HG02938 (cell line): Measurements from ENCODE around the gene ADD1.
"Not testable (repeated sequence)": the region's sequence is repeated elsewhere in the genome, so short reads cannot be mapped to it uniquely, and the experiment has no call there.

Experiments used
- ATAC-seq: cut with Tn5 transposase; IDR thresholded peaks from one replicate; pipeline ENCODE4 v1.9.1; 2021; ENCODE audit warnings: mild to moderate bottlenecking, moderate library complexity; ENCODE audit not compliant: unreplicated experiment

ADD1 gene

GRCh38 chr4:2915789-2916188, 72.1 kb downstream of the ADD1 start:
- no peak for ATAC-seq

- ATAC-seq = not testable (repeated sequence)
These were observed 73.1 kb downstream of the ADD1 start for GRCh38 chr4:2916696-2917095.

DNA sequence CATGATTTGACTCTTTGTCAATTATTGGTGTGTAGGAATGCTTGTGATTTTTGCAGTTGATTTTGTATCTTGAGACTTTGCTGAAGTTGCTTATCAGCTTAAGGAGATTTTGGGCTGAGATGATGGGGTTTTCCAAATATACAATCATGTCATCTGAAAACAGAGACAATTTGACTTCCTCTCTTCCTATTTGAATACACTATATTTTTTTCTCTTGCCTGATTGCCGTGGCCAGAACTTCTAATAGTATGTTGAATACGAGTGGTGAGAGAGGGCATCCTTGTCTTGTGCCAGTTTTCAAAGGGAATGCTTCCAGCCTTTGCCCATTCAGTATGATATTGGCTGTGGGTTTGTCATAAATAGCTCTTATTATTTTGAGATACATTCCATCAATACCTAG, 74.7 kb downstream of the ADD1 start:
- not testable (repeated sequence) for ATAC-seq

DNA sequence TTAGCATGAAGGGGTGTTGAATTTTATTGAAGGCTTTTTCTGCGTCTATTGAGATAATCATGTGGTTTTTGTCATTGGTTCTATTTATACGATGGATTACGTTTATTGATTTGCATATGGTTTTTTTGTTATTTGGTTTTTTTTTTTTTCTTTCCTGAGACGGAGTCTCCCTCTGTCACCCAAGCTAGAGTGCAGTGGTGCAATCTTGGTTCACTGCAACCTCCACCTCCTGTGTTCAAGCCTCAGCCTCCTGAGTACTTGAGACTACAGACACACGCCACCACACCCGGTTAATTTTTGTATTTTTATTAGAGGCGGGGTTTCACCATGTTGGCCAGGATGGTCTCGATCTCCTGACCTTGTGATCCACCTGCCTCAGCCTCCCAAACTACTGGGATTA, 75.1 kb downstream of the ADD1 start:
- ATAC-seq = not testable (repeated sequence)

DNA sequence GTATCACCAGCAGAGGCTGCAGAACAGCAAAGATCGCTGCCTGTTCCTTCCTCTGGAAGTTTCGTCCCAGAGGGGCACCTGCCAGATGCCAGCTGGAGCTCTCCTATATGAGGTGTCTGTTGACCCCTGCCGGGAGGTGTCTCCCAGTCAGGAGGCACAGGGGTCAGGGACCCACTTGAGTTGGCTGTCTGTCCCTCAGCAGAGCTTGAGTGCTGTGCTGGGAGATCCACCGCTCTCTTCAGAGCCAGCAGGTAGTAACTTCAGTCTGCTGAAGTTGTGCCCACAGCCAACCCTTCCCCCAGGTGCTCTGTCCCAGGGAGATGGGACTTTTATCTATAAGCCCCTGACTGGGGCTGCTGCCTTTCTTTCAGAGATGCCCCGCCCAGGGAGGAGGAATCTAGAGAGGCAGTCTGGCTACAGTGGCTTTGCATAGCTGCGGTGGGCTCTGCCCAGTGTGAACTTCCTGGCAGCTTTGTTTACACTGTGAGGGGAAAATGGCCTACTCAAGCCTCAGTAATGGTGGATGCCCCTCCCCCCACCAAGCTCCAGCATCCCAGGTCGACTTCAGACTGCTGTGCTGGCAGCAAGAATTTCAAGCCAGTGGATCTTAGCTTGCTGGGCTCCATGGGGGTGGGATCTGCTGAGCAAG, 78.9 kb downstream of the ADD1 start:
- not testable (repeated sequence) for ATAC-seq

GRCh38 chr4:2923141-2923551, 79.5 kb downstream of the ADD1 start:
- no peak for ATAC-seq

DNA sequence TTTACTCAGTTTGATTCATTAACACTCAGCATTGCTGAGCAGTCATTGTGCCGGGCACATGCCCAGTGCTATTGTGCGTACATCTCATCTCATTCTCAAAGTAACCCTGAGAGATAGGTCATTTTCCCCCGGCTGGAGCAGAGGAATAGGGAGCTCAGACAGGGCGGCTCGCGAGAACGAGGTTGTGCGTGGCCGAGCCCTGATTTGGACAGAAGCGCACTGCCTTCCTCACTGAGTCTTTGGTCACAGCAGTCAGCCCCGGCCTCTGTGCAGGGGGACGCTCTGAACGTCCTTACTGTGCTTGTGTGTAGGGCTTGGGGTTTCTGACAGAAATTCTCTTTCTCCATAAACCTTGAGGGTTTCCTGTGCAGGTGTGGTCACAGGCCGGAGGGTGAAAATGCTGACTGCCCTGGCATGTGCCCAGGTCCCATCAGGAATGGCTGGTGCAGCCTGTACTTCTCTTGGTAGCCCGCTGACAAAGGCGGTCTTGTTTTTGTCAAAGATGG, 80.1 kb downstream of the ADD1 start:
- no peak for ATAC-seq

- ATAC-seq = no peak
These were observed 80.6 kb downstream of the ADD1 start for GRCh38 chr4:2924286-2924685.

DNA sequence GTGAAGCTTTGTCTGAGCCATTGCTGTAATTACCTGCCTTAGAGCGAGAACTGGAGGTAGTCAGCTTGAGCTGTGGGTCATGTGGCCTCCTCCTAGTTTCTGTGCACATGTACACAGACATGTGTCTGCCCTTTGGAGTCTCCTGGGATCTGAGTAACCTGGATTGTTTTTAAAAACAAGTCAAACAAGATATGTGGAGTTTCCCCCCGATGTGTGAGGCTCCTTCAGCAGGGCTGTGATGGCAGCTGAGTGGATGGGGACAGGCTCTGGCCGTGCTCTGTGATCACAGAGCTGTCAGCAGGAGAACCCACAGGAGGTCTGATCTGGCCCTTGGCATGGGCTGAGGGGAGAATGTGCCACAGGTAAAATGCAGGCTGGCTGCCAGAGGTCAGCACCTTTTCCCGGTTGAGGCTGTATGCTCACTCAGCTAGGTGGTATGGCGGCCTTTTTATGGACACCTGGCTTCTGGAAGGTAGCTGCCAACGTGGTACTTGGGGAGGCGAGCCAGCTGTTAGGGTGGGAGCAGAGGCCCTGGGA, 81.2 kb downstream of the ADD1 start:
- no peak for ATAC-seq

GRCh38 chr4:2925496-2925895, 81.9 kb downstream of the ADD1 start:
- no peak for ATAC-seq

- ATAC-seq = no peak
These were observed 82.6 kb downstream of the ADD1 start for GRCh38 chr4:2925931-2926860.

DNA sequence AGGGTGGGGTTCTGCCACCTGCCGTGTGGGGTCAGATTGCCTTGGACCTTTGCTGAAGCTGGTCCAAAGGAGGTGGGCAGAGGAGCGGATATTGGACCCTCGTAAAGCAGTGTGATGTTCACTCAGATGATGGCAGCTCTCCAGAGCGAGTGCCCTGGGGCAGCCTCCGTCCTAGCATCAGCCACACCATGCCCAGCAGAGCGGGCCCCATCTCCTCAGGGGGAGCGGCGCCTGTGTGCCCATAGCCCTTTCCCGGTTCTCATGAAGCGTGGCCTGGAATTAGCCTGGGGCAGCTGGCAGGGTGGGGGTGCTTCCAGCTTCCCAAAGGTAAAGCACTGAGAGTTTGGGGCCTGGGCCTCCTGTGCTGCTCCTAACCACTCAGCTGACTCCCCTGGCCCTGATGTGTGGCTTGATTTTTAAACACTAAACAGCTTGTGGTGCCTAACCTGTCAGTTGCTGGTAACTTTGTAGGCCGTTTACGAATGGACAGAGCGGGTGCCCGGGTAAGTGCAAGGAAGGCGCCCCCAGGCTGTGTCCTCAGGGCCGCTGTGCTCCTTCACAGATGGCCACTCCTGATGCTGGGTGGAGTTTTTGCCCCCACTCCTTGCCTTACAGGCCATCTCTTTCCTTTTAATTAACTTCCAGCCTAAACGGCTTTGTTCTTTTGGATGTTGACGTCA, 83.5 kb downstream of the ADD1 start:
- ATAC-seq = no peak

DNA sequence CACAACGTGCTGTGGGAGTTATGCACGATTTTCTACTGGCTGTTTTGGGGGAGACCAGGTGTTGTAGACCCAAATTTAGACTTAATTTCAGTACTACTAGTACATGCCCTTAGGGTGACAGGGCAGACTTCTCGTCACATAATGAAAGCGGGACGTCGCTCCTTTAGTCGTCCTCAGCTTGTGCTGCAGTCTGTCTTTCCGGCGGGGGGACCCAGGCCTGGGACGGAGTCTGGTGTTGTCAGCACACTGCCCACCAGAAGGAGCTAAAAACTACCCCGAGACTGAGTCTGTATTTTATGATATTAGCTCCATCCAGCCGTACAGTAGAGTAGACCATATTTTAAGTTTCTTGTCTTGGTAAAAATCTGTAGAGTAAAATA, 84.0 kb downstream of the ADD1 start:
- ATAC-seq = no peak

GRCh38 chr4:2928242-2929176, 84.9 kb downstream of the ADD1 start:
- ATAC-seq = no peak

DNA sequence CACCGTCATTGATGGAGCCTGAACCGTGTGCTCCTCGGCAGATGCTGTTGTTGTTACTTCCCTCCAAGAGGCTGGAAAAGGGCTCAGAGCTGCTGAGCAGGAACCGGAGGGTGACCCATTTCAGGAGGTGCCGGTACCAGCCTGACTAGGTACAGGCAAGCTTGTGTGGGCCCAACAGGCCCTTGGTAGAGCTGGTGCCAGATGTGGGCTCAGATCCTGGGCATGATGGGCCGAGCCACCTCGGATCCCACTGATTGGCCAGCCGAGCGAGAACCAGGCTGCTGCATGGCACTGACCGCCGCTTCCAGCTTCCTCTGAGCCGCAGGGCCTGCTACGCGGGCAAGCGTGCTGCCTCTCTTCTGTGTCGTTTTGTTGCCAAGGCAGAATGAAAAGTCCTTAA, 85.8 kb downstream of the ADD1 start:
- ATAC-seq = no peak

- ATAC-seq = no peak
These were observed 86.6 kb downstream of the ADD1 start for GRCh38 chr4:2930135-2930757.

DNA sequence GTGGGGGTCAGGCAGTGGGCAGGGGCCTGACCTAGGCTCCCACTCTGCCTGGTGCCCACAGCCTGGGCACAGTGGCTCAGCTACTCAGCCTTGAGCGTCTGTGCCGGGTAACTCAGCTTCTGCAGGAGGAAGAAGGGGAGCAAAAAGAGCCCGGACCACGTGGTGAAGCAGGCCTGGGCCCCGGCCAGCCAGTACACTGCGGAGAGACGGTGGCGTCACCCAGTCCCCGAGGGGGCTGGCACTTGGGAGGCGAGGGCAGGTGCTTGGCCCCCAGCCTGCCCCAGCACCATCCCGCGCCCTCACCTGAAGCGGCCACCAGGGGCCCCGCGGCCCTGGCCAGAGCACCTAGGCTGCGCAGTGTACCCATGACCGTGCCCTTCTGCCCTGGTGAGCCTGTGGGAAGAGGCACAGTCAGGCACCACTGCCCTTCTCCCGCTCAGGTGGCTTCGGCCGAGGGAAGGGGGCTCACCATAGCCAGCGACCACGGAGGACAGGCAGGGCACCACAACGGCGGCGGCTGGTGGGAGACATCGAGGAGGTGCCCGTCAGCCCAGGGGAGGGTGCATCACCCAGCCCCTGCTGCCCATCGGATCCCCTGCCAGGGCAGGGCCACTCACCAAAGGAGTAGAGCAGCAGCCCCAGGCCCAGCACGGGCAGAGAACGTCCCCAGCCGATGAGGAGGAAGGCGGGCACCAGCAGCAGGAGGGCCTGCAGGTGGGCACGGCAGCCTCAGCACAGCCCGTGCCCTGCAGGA, 87.3 kb downstream of the ADD1 start:
- ATAC-seq = no peak

- no peak for ATAC-seq
These were observed 88.1 kb downstream of the ADD1 start for GRCh38 chr4:2931512-2932301.
